GM12878 (cell line): ENCODE measurements around the gene CD68. TPM values are rescaled to one million over a fixed set of nuclear protein-coding genes. Genes with fewer than 3 reads are reported as not detected.

ENCODE experiments used
- ASH2L ChIP-seq: fragments of 300-600, 200-600 bp; sonication (generic); IDR thresholded peaks from 2 replicates; pipeline ENCODE4 v1.6.1; 2017; ENCODE audit warnings: low read depth, mild to moderate bottlenecking, borderline replicate concordance
- CHD1 ChIP-seq: IDR thresholded peaks from 2 replicates; pipeline ENCODE4 v1.6.1; 2012; ENCODE audit warnings: low read depth, low read length, improper control_type of control experiment
- E2F4 ChIP-seq: IDR thresholded peaks from 2 replicates; pipeline ENCODE4 v1.6.1; 2012; ENCODE audit warnings: low read depth, low read length, improper control_type of control experiment
- ESRRA ChIP-seq: IDR thresholded peaks from 2 replicates; pipeline ENCODE4 v1.6.1; 2012; ENCODE audit warnings: mild to moderate bottlenecking, low read length, improper control_type of control experiment
- EZH2 ChIP-seq: IDR thresholded peaks from 2 replicates; pipeline ENCODE4 v1.6.1; 2012; ENCODE audit warnings: low read depth, mild to moderate bottlenecking, control low read depth, inconsistent platforms, low read length, borderline replicate concordance; ENCODE audit not compliant: control insufficient read depth
- GATAD2B ChIP-seq: fragments of 450-650 bp; conservative IDR thresholded peaks from 2 replicates; pipeline ENCODE4 v1.6.1; 2017; ENCODE audit warnings: low read depth, mild to moderate bottlenecking, moderate library complexity
- MEF2B ChIP-seq: fragments of 450-650 bp; IDR thresholded peaks from 2 replicates; pipeline ENCODE4 v1.6.1; 2018; ENCODE audit warnings: mild to moderate bottlenecking, moderate library complexity; ENCODE audit not compliant: partially characterized antibody, poor library complexity, severe bottlenecking
- MTA2 ChIP-seq: fragments of 450-650 bp; IDR thresholded peaks from 2 replicates; pipeline ENCODE4 v1.6.1; 2016; ENCODE audit warnings: low read depth, mild to moderate bottlenecking, moderate library complexity
- MYB ChIP-seq: fragments of 150-350 bp; IDR thresholded peaks from 2 replicates; pipeline ENCODE4 v1.6.1; 2014; ENCODE audit warnings: mild to moderate bottlenecking, low read depth, low read length, borderline replicate concordance
- NFXL1 ChIP-seq: fragments of 450-650 bp; IDR thresholded peaks from 2 replicates; pipeline ENCODE4 v1.6.1; 2017; ENCODE audit warnings: antibody characterized with exemption, mild to moderate bottlenecking, borderline replicate concordance
- PAX5 ChIP-seq: IDR thresholded peaks from 2 replicates; pipeline ENCODE4 v1.6.1; 2011; ENCODE audit warnings: low read depth, low read length, borderline replicate concordance
- POLR2AphosphoS5 ChIP-seq: IDR thresholded peaks from 2 replicates; pipeline ENCODE4 v1.6.1; 2011; ENCODE audit warnings: mild to moderate bottlenecking, low read length, inconsistent platforms
- STAT1 ChIP-seq: fragments of 450-650 bp; conservative IDR thresholded peaks from 2 replicates; pipeline ENCODE4 v1.6.1; 2014; ENCODE audit warnings: antibody characterized with exemption, mild to moderate bottlenecking
- WRNIP1 ChIP-seq: IDR thresholded peaks from 2 replicates; pipeline ENCODE4 v1.6.1; 2011; ENCODE audit warnings: low read depth, low read length, improper control_type of control experiment, borderline replicate concordance
- YBX1 ChIP-seq: fragments of 450-650 bp; IDR thresholded peaks from 2 replicates; pipeline ENCODE4 v1.6.1; 2016; ENCODE audit warnings: antibody characterized with exemption
- ZNF384 ChIP-seq: IDR thresholded peaks from 2 replicates; pipeline ENCODE4 v1.6.1; 2012; ENCODE audit warnings: low read depth, mild to moderate bottlenecking, low read length, improper control_type of control experiment, borderline replicate concordance
- polyA plus RNA-seq, 11 experiments: library from polyadenylated mRNA; depleted of rRNA in 4 of 11; unstranded in 6 of 11; stranded (reverse) in 5 of 11; fragments of >200 nt; fragmentation: Nextera tagmentation in 4 of 11; fragmentation: Illumina TruSeq in 1 of 11; extraction: Ambion mirVana in 4 of 11; extraction: Trizol in 1 of 11; gene quantifications; 1 replicate in 1 of 11; 2 replicates in 10 of 11; pipeline versions ENCODE4 v1.2.1 to v1.2.3, GENCODE V29; 2011 to 2016; ENCODE audit warnings: inconsistent platforms in 2 of 11, missing spikeins in 2 of 11, low read depth in 1 of 11
- total RNA-seq, 4 experiments: library from RNA; depleted of rRNA in 3 of 4; stranded (reverse); fragments of >200 nt in 3 of 4; fragmentation: Illumina TruSeq in 1 of 4; extraction: Trizol in 1 of 4; gene quantifications; 2 replicates each; pipeline versions ENCODE4 v1.2.1 to v1.2.3, GENCODE V29; 2013 to 2021
- TF ChIP-seq, protein P1 (sequence below), 3 experiments: IDR thresholded peaks in 2 of 3; conservative IDR thresholded peaks in 1 of 3; 2 replicates each; pipeline ENCODE4 v1.5.1; 2011; ENCODE audit warnings: low read depth in 3 of 3, low read length in 3 of 3, mild to moderate bottlenecking in 3 of 3, control low read depth in 2 of 3, moderate library complexity in 2 of 3, inconsistent platforms in 1 of 3, mixed read lengths in 1 of 3; ENCODE audit not compliant: control insufficient read depth in 2 of 3, insufficient read depth in 1 of 3; ENCODE audit errors: extremely low read depth in 1 of 3
- TF ChIP-seq, protein P2 (sequence below): fragments of 450-650 bp; formaldehyde crosslinking; IDR thresholded peaks from 2 replicates; pipeline ENCODE4 v1.4.0; 2022; ENCODE audit warnings: mild to moderate bottlenecking, moderate library complexity
- TF ChIP-seq, protein P3 (sequence below): fragments of 450-650 bp; IDR thresholded peaks from 2 replicates; pipeline ENCODE4 v1.6.1; 2017; ENCODE audit warnings: low read depth, mild to moderate bottlenecking, moderate library complexity
- TF ChIP-seq, protein P4 (sequence below): IDR thresholded peaks from 2 replicates; pipeline ENCODE4 v1.6.1; 2012; ENCODE audit warnings: low read length, inconsistent platforms

Gene CD68
- total and polyA plus RNA-seq, 10 of the 15 experiments (the other 5 are each of a cell fraction or from before 2014, with no cell fraction given): 2.6 to 6.9 (median 3.8) TPM

- TF ChIP-seq, protein P1, sequence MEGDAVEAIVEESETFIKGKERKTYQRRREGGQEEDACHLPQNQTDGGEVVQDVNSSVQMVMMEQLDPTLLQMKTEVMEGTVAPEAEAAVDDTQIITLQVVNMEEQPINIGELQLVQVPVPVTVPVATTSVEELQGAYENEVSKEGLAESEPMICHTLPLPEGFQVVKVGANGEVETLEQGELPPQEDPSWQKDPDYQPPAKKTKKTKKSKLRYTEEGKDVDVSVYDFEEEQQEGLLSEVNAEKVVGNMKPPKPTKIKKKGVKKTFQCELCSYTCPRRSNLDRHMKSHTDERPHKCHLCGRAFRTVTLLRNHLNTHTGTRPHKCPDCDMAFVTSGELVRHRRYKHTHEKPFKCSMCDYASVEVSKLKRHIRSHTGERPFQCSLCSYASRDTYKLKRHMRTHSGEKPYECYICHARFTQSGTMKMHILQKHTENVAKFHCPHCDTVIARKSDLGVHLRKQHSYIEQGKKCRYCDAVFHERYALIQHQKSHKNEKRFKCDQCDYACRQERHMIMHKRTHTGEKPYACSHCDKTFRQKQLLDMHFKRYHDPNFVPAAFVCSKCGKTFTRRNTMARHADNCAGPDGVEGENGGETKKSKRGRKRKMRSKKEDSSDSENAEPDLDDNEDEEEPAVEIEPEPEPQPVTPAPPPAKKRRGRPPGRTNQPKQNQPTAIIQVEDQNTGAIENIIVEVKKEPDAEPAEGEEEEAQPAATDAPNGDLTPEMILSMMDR (IDR thresholded peaks at IDR 0.05 in 2 of 3, conservative IDR thresholded peaks at IDR 0.05 in 1 of 3; ENCODE audit: control insufficient read depth in 2 of 3, extremely low read depth in 1 of 3, insufficient read depth in 1 of 3, low read depth in 3 of 3, low read length in 3 of 3): peak in 1 of 3 experiments; percentile 9; a peak in 1 of 6 replicates
- TF ChIP-seq PAX5 (no peak), E2F4 (no peak), NFXL1 (no peak), MYB (no peak), ASH2L (no peak), POLR2AphosphoS5 (no peak), WRNIP1 (no peak), STAT1 (no peak), MTA2 (no peak), MEF2B (no peak), ESRRA (no peak), ZNF384 (no peak), CHD1 (no peak), GATAD2B (peak; percentile 55), EZH2 (no peak), YBX1 (no peak)
- TF ChIP-seq, protein P2, sequence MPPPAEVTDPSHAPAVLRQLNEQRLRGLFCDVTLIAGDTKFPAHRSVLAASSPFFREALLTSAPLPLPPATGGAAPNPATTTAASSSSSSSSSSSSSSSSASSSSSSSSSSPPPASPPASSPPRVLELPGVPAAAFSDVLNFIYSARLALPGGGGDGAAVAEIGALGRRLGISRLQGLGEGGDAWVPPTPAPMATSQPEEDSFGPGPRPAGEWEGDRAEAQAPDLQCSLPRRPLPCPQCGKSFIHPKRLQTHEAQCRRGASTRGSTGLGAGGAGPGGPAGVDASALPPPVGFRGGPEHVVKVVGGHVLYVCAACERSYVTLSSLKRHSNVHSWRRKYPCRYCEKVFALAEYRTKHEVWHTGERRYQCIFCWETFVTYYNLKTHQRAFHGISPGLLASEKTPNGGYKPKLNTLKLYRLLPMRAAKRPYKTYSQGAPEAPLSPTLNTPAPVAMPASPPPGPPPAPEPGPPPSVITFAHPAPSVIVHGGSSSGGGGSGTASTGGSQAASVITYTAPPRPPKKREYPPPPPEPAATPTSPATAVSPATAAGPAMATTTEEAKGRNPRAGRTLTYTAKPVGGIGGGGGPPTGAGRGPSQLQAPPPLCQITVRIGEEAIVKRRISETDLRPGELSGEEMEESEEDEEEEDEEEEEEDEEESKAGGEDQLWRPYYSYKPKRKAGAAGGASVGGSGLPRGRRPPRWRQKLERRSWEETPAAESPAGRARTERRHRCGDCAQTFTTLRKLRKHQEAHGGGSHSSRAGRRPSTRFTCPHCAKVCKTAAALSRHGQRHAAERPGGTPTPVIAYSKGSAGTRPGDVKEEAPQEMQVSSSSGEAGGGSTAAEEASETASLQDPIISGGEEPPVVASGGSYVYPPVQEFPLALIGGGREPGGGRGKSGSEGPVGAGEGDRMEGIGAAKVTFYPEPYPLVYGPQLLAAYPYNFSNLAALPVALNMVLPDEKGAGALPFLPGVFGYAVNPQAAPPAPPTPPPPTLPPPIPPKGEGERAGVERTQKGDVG (CRISPR knock-in tag): no peak
- TF ChIP-seq, protein P3, sequence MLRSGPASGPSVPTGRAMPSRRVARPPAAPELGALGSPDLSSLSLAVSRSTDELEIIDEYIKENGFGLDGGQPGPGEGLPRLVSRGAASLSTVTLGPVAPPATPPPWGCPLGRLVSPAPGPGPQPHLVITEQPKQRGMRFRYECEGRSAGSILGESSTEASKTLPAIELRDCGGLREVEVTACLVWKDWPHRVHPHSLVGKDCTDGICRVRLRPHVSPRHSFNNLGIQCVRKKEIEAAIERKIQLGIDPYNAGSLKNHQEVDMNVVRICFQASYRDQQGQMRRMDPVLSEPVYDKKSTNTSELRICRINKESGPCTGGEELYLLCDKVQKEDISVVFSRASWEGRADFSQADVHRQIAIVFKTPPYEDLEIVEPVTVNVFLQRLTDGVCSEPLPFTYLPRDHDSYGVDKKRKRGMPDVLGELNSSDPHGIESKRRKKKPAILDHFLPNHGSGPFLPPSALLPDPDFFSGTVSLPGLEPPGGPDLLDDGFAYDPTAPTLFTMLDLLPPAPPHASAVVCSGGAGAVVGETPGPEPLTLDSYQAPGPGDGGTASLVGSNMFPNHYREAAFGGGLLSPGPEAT: no peak
- TF ChIP-seq, protein P4, sequence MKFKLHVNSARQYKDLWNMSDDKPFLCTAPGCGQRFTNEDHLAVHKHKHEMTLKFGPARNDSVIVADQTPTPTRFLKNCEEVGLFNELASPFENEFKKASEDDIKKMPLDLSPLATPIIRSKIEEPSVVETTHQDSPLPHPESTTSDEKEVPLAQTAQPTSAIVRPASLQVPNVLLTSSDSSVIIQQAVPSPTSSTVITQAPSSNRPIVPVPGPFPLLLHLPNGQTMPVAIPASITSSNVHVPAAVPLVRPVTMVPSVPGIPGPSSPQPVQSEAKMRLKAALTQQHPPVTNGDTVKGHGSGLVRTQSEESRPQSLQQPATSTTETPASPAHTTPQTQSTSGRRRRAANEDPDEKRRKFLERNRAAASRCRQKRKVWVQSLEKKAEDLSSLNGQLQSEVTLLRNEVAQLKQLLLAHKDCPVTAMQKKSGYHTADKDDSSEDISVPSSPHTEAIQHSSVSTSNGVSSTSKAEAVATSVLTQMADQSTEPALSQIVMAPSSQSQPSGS: no peak
These were observed 30.6 kb upstream of the CD68 start, which contains the start of gene TNFSF12 (continued) for GRCh38 chr17:7548585-7549400.
